CD4-positive, alpha-beta T cell treated with Interferon gamma for 1 hour (primary cell): ENCODE measurements around the gene CYP4F3.
"Not testable (repeated sequence)": the region's sequence is repeated elsewhere in the genome, so short reads cannot be mapped to it uniquely, and the experiment has no call there.

Experiments used
- DNase-seq: peaks from one replicate; pipeline ENCODE4 v3.0.0-alpha.2; 2020

CYP4F3 gene

DNA sequence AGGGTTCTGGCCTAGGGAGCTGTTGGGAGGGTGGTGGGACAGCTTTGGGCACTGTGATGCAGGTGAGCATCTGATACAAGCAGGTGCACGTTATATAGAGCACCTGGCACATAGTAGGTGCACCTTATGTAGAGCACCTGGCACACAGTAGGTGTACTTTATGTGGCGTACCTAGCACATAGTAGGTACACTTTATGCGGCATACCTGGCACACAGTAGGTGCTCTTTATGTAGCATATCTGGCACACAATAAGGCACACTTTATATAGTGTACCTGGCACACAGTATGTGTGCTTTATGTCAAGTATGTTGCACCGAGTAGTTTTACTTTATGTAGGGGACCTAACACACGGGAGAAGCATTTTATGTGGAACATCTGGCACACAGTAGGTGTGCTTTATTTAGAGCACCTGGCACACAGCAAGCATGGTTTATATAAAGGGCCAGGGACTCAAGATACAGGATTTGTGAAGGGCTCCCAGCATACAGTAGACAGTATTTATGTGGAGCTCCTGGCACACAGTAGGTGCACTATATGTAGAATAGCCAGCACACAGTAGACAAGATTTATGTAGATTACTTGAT, 30.6 kb downstream of the CYP4F3 start:
- no peak for DNase-seq

DNA sequence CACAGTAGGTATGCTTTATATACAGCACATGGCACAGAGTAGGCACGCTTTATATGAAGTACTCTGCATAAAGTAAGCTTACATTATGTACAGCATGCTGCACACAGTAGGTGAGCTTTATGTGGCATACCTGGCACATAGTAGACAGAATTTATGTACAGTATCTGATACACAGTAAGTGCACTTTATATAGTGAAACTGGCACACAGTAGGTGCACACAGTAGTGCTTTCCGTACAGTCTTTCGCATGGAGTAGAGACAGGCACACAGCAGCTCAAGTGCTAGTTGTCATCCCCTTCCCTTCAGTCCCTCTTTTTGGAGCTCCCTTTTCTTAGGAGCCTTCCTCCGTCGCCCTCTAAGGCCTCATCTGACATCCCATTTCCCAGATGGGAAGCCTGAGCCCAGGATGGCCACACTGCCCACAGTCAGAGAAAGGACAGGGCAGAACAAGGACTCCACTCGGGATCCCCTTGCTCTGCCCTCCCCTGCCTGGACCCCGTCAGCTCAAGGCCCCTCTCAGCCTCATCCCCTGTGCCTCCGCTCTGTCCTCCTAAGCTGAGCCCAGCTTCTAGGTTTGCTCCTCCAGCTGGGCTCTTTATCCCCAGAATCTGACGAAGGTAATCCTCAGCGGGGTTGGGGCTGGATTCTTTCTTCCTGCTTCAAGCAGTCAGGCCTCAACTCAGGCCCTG, 31.3 kb downstream of the CYP4F3 start:
- no peak for DNase-seq

DNA sequence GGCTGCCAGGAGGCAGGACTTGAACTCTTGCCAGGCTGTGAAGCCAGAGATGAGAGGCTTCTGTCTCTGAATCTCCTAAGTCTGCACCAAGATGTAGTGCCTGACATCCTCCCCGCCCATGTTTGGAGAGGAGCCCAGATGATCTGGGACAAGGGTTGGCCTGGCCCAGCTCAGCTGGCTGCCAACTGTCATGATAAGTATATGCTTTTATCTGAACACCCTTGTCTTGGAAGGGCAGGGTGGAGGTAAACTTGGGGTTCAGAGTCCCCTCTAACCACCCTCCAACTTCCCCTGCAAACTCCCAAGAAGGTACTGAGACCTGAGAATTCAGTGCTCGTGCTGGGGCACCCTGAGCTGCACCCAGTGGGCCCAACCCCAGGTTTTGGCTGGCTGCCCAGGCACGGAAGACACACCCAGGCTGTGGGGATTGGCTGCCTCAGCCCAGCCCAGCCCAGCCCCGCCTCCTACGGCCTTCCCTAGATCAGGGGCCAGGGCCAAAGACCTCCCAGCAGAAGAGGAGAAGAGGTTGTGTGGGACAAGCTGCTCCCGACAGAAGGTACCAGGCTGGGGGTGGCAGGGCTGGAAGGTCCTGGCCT, 32.0 kb downstream of the CYP4F3 start, which contains the start of gene CYP4F12:
Gene CYP4F12 (plus strand): TSS at position 508 of the 596 bp plus-strand sequence. CDS start 443 bp downstream, outside the sequence.
- DNase-seq: no peak

DNA sequence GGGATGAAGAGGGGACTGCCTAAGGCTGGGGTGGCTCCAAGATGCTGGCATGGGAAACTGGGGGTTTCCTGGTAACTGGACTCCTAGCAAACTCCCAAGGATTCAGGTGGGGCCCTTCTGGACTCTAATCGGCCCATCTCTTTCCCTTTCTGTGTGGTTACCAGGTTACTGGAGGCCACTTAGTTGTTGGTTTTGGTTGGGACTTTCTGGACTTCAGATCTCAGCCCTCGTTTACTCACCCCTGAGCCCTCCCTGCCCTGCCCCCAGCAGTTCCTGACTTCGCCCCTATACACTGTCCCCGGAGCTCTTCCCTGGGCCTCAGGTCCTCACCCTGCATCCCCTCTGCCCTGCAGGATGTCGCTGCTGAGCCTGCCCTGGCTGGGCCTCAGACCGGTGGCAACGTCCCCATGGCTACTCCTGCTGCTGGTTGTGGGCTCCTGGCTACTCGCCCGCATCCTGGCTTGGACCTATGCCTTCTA, 32.5 kb downstream of the CYP4F3 start:
- no peak for DNase-seq

DNA sequence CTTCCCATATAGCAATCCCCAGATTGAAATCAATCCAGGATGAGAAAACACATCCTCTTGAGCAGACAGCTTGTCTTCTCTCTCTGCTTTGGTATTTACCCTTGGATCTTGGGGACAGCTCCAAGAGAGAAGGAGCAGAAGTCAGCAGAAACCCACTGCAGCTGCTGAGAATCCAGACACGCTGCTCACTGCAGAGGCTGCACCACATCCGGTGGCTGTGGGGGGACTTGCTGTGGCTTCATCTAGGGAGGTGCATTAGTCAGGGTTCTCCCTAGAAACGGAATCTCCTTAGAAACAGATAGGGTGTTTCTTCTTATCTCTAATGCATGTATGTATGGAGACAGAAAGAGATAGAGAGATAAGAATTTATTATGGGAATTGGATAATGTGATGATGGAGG, 34.9 kb downstream of the CYP4F3 start:
- no peak for DNase-seq

DNA sequence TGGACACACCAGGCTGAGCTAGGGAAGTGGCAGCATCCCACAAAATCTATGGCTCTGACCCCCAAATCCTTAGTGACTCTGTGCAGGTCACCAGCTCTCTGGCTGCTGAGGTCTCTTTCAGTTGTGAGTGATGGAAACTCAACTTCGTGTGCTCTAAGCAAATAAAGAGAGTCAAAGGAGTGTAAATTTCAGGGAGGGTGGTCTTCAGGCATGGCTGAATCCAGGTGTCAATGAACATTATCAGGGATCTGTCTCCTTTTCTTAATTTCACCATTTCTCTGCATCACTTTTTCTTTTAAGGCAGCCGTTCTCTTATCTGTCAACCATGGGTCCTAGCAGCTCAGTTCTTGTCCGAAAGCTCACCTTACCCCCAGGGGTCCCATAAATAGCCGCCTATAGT, 38.4 kb downstream of the CYP4F3 start:
- DNase-seq: no peak

DNA sequence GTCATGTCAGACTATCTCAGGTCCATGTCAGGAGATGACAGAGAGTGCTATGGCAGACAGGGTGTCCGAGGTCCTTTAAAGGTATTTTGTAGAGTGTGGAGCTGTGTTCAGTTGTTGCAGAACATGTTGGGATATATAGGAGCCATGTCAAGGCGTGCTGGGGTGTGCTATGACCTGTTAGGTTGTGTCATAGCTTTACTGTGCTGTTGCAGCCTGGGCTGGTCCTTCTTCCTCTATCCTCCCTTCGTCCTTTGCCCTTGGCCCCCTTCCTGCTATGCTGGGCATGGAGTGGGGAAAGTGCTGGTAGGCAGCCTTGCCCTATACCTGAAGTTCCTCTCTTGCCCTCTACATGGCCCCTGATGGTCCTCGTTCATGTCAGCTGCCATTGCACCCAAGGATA, 39.2 kb downstream of the CYP4F3 start:
- DNase-seq: not testable (repeated sequence)

DNA sequence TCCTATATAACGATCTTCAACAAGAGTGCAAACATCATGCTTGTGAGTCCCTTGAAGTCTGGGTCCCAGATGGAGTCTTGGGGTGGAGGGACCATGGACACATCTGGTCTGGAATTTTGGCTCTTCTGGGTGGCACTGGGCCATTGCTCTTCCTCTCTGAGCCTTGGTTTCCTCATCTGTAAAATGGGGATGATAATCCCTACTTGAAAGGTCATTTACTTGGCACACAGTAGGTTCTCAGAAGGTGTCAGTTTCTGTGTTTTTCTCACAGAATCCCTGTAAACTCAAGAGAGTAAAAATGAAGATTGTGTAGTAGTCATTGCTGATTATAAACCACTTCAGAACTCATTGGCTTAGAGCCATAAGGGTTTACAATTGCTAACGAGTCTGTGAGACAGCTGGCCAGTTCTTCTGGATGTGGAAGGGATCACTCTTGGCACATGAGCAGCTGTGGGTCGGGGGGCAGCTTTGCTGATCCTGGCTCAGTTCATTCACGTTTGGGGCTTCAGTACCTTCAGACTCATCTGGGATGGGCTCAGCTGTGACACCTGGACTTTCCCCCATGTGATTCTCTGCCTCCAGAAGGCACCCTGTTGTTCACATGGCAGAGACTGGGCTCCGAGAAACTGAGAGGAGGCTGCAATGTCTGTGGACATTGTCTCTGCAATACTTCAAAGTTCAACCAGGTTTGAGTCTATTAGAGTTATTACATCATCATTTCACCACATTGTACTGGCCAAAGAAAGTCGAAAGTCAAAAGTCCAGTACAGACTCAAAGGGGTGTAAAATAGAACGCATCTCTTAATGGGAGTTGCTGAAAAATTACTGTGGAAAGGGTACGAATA, 40.0 kb downstream of the CYP4F3 start:
- DNase-seq: no peak

DNA sequence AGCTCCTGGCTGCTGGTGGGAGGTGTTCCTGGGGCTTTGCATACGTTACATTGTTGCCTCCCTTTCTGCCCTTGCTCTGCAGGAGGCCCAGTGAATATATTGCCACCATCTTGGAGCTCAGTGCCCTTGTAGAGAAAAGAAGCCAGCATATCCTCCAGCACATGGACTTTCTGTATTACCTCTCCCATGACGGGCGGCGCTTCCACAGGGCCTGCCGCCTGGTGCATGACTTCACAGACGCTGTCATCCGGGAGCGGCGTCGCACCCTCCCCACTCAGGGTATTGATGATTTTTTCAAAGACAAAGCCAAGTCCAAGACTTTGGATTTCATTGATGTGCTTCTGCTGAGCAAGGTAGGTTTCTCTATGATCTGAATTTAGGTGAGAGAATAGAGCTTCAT, 42.7 kb downstream of the CYP4F3 start:
- no peak for DNase-seq

DNA sequence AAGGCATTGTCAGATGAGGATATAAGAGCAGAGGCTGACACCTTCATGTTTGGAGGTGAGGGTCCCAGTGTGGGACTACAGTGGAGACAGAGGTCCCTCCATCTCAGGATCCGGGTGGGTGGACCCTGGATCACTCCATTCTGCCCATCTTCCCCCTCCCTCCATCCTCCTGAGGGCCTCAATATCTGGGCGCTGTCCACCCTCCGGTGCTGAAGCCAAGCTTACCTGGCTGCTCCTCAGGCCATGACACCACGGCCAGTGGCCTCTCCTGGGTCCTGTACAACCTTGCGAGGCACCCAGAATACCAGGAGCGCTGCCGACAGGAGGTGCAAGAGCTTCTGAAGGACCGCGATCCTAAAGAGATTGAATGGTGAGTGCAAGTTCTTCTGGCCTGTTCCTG, 44.1 kb downstream of the CYP4F3 start:
- DNase-seq: no peak

DNA sequence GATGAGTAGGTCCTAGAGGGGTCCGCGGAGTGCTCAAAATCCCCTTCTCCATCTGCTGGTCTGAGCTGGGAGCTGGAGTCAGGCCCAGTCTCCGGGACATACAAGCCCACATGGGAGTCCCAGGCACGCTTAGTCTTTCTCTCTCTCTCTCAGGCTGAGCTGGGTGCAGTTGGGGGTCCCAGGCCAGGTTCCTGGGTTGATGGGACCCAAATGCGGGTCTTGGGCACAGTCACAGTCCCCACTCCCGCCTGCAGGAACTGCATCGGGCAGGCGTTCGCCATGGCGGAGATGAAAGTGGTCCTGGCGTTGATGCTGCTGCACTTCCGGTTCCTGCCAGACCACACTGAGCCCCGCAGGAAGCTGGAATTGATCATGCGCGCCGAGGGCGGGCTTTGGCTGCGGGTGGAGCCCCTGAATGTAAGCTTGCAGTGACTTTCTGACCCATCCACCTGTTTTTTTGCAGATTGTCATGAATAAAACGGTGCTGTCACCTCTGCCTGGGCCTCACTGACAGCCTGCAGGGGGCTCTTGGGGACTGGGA, 56.0 kb downstream of the CYP4F3 start:
- DNase-seq: no peak

DNA sequence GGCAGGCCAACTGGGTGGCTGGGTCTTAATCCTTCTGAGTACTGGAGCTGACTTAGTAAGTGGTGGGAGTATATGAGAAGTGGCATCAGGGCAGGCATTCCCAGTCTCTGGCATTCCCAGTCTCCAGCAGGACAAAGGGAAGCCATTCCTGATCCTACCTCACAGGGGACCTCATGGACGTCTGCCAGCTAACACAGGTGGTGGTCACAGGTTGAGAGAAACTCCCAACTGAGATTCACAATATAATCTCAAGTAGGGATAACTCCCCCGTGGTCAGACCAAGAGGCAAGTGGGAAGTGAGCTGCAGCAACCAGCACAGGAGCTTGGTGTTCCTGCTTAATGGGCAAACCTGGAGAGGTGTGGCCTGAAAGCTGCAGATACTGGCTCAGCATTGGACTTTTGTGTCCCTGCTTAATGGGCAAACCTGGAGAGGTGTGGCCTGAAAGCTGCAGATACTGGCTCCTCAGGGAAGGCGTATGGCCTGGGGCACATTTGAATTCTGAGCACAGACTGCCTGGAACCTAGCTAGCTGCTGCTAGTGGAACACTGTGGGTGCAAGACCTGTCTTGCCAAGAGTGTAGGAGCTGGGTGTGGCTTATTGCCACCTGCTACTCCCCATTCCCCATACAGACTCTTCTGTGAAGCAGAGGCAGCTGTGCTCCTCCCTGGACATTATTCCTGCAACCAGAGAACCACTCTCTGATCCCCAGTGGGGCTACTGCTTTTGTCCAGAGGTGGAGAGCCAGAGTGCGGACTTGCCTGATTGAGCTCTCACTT, 61.2 kb downstream of the CYP4F3 start:
- no peak for DNase-seq

DNA sequence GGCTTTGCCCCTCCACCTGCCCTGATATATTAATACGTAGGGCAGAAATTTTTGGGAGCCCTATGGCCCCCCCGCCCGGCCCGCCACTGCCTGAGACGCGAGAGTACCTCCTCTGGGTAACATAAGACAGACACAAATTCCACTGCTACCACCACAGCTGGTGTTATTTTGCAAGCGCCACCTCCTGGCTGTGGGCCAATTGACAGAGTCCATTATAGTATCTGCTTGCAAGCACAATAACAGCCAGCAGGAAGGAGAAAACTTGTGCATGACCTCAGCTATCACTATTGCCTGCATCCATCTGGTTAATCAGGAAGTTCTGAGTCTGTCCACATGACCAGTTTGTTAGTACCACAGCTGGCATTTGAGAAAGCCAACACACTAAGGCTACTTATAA, 61.8 kb downstream of the CYP4F3 start:
- peak; percentile 19 for DNase-seq
